CD14-positive monocyte (primary cell): ENCODE results near the gene GPR39. TPM values are rescaled to one million over a fixed set of nuclear protein-coding genes. Genes with fewer than 3 reads are reported as not detected.

ENCODE experiments used
- DNase-seq, 3 donors: peaks; one replicate each; pipeline ENCODE4 v3.0.0-alpha.2; 2011 to 2022
- H2AFZ ChIP-seq: 2 replicates; pipeline ENCODE4 v1.6.0; 2012; ENCODE audit warnings: mild to moderate bottlenecking, low read depth, low read length, inconsistent platforms; ENCODE audit not compliant: insufficient read depth, poor library complexity, severe bottlenecking
- H3K27ac ChIP-seq, 2 donors: 1 replicate in 1 of 2; 2 replicates in 1 of 2; pipeline ENCODE4 v1.5.1; 2012 to 2013; ENCODE audit warnings: low read length in 2 of 2, control low read depth in 1 of 2, inconsistent platforms in 1 of 2, low read depth in 1 of 2, mild to moderate bottlenecking in 1 of 2
- H3K27me3 ChIP-seq, 2 donors: one replicate each; pipeline versions ENCODE4 v1.6.0 to v1.6.1; 2011 to 2013; ENCODE audit warnings: low read length in 2 of 2; ENCODE audit not compliant: control insufficient read depth in 2 of 2, insufficient read depth in 2 of 2
- H3K36me3 ChIP-seq, 2 donors: replicated peaks in 1 of 2; 1 replicate in 1 of 2; 2 replicates in 1 of 2; pipeline versions ENCODE4 v1.5.1 to v1.6.1; 2012 to 2013; ENCODE audit warnings: low read length in 2 of 2, control low read depth in 1 of 2, inconsistent platforms in 1 of 2, mild to moderate bottlenecking in 1 of 2; ENCODE audit not compliant: insufficient read depth in 2 of 2, control insufficient read depth in 1 of 2
- H3K4me1 ChIP-seq, 2 donors: 1 replicate in 1 of 2; 2 replicates in 1 of 2; pipeline versions ENCODE4 v1.5.1 to v1.6.1; 2012 to 2013; ENCODE audit warnings: low read length in 2 of 2, control low read depth in 1 of 2, inconsistent platforms in 1 of 2, mild to moderate bottlenecking in 1 of 2, moderate library complexity in 1 of 2; ENCODE audit not compliant: insufficient read depth in 2 of 2, control insufficient read depth in 1 of 2
- H3K4me2 ChIP-seq: replicated peaks from 2 replicates; pipeline ENCODE3; 2012; ENCODE audit warnings: low read length, moderate library complexity, mild to moderate bottlenecking; ENCODE audit not compliant: poor library complexity, severe bottlenecking; ENCODE audit errors: extremely low read depth
- H3K4me3 ChIP-seq, 3 experiments: fragments of 200-600 bp in 1 of 3; sonication (generic) in 1 of 3; replicated peaks in 1 of 3; 1 replicate in 2 of 3; 2 replicates in 1 of 3; pipeline ENCODE4 v1.5.1; 2011 to 2013; ENCODE audit warnings: low read length in 3 of 3, mild to moderate bottlenecking in 3 of 3, control low read depth in 2 of 3, low read depth in 2 of 3, inconsistent platforms in 1 of 3, moderate library complexity in 1 of 3
- H3K79me2 ChIP-seq: 2 replicates; pipeline ENCODE4 v1.6.0; 2012; ENCODE audit warnings: mild to moderate bottlenecking, control low read depth, inconsistent platforms, low read length, moderate library complexity; ENCODE audit not compliant: insufficient read depth
- H3K9ac ChIP-seq: 2 replicates; pipeline ENCODE4 v1.6.0; 2017; ENCODE audit warnings: low read length, mild to moderate bottlenecking; ENCODE audit not compliant: insufficient read depth, poor library complexity, severe bottlenecking
- H3K9me3 ChIP-seq, 2 donors: replicated peaks in 1 of 2; 1 replicate in 1 of 2; 2 replicates in 1 of 2; pipeline versions ENCODE4 v1.5.1 to v1.6.1; 2012 to 2013; ENCODE audit warnings: low read length in 2 of 2, control low read depth in 1 of 2; ENCODE audit not compliant: control insufficient read depth in 1 of 2, insufficient read depth in 1 of 2
- H4K20me1 ChIP-seq: 2 replicates; pipeline ENCODE4 v1.6.0; 2012; ENCODE audit warnings: mild to moderate bottlenecking, low read length, control low read depth, moderate library complexity; ENCODE audit not compliant: insufficient read depth
- H3K27ac Mint-ChIP-seq, 7 donors: one replicate each; pipeline ENCODE4 v1.8.0; 2020; ENCODE audit warnings: mild to moderate bottlenecking in 7 of 7, mixed read lengths in 7 of 7, moderate library complexity in 6 of 7, inconsistent platforms in 2 of 7
- H3K27me3 Mint-ChIP-seq, 3 donors: one replicate each; pipeline ENCODE4 v1.8.0; 2021 to 2022; ENCODE audit warnings: low read depth in 3 of 3, mild to moderate bottlenecking in 3 of 3, mixed read lengths in 3 of 3, moderate library complexity in 3 of 3, inconsistent platforms in 1 of 3
- H3K36me3 Mint-ChIP-seq, 2 donors: one replicate each; pipeline ENCODE4 v1.8.0; 2020; ENCODE audit warnings: mixed read lengths in 2 of 2, inconsistent platforms in 1 of 2, mild to moderate bottlenecking in 1 of 2
- H3K4me1 Mint-ChIP-seq: one replicate; pipeline ENCODE4 v1.8.0; 2020; ENCODE audit warnings: mild to moderate bottlenecking, mixed read lengths
- H3K4me3 Mint-ChIP-seq, 2 donors: one replicate each; pipeline ENCODE4 v1.8.0; 2020; ENCODE audit warnings: mild to moderate bottlenecking in 2 of 2, mixed read lengths in 2 of 2, moderate library complexity in 1 of 2
- H3K9me3 Mint-ChIP-seq, 7 donors: one replicate each; pipeline ENCODE4 v1.8.0; 2020 to 2022; ENCODE audit warnings: mixed read lengths in 7 of 7, mild to moderate bottlenecking in 6 of 7, moderate library complexity in 6 of 7, inconsistent platforms in 2 of 7
- CTCF ChIP-seq: fragments of 200-600 bp; IDR thresholded peaks from one replicate; pipeline ENCODE4 v1.8.0; 2022; ENCODE audit warnings: antibody characterized with exemption, mild to moderate bottlenecking
- WGBS: methylation state at CpG from one replicate; pipeline ENCODE4 v1.1.5; 2013; ENCODE audit warnings: missing lambda C conversion rate; ENCODE audit not compliant: insufficient coverage; 5-methylcytosine and 5-hydroxymethylcytosine counted together
- intact Hi-C, 2 donors: fragments of 100-400 bp; cut with micrococcal nuclease; formaldehyde crosslinking; loops; one replicate each; pipeline versions ENCODE4 v1.15.0 to v1.15.1; 2023
- polyA plus RNA-seq, 3 donors: library from polyadenylated mRNA; depleted of rRNA in 1 of 3; unstranded in 2 of 3; stranded (reverse) in 1 of 3; fragments of 300-500 nt in 2 of 3; fragments of >200 nt in 1 of 3; fragmentation: Illumina TruSeq in 2 of 3; gene quantifications; 1 replicate in 2 of 3; 2 replicates in 1 of 3; pipeline ENCODE4 v1.2.3, GENCODE V29; 2012 to 2021

GPR39 gene
- polyA plus RNA-seq, 3 donors = 0.12 TPM; not detected in 2

GRCh38 chr2:132595186-132595585 lies 178.6 kb downstream of the GPR39 start:
- no peak overlapping the region for H3K9ac ChIP-seq
- H4K20me1 ChIP-seq = no peaks in the 10 kb centered on the region
- TF ChIP-seq CTCF = no peak
- peaks cover 0 to 2% of the 10 kb centered on the region in 2 donors for H3K27me3 ChIP-seq
- no peak overlapping the region for H2AFZ ChIP-seq
- H3K36me3 ChIP-seq = no peaks in the 10 kb centered on the region
- H3K27ac ChIP-seq = no peak overlapping the region
- H3K4me3 ChIP-seq = no peak overlapping the region
- H3K9me3 Mint-ChIP-seq = peaks cover 4 to 18% (median 9%) of the 10 kb centered on the region in 7 donors
- no peaks in the 10 kb centered on the region for H3K36me3 Mint-ChIP-seq
- H3K4me1 ChIP-seq = no peaks in the 10 kb centered on the region
- no peak overlapping the region for H3K27ac Mint-ChIP-seq
- peaks cover 0 to 23% (median 9%) of the 10 kb centered on the region in 3 donors for H3K27me3 Mint-ChIP-seq
- H3K79me2 ChIP-seq = no peaks in the 10 kb centered on the region
- intact Hi-C loops = no loop called here
- WGBS = 76% methylated on average over 3 of the region's 6 CpGs
- peaks cover 4 to 6% of the 10 kb centered on the region in 2 donors for H3K9me3 ChIP-seq
- H3K4me3 Mint-ChIP-seq = no peak overlapping the region
- H3K4me1 Mint-ChIP-seq = no peaks in the 10 kb centered on the region
- H3K4me2 ChIP-seq = no peak overlapping the region
- DNase-seq = no peak

GRCh38 chr2:132595693-132596092 lies 179.1 kb downstream of the GPR39 start:
- peaks cover 0 to 27% (median 10%) of the 10 kb centered on the region in 3 donors for H3K27me3 Mint-ChIP-seq
- Histone ChIP-seq H3K4me3 (no peak overlapping the region), H3K36me3 (no peaks in the 10 kb centered on the region), H3K27me3 (peaks cover 0 to 2% of the 10 kb centered on the region in 2 donors), H3K9me3 (peaks cover 4 to 6% of the 10 kb centered on the region in 2 donors), H3K27ac (no peak overlapping the region), H4K20me1 (no peaks in the 10 kb centered on the region), H3K9ac (no peak overlapping the region), H3K4me1 (no peaks in the 10 kb centered on the region), H3K79me2 (no peaks in the 10 kb centered on the region), H2AFZ (no peak overlapping the region), H3K4me2 (no peak overlapping the region)
- H3K4me1 Mint-ChIP-seq = no peaks in the 10 kb centered on the region
- no peak for TF ChIP-seq CTCF
- WGBS = 71% methylated on average over 1 of the region's 2 CpGs
- H3K36me3 Mint-ChIP-seq = no peaks in the 10 kb centered on the region
- no peak overlapping the region for H3K4me3 Mint-ChIP-seq
- no peak for DNase-seq
- intact Hi-C loops = no loop called here
- peaks cover 4 to 18% (median 9%) of the 10 kb centered on the region in 7 donors for H3K9me3 Mint-ChIP-seq
- H3K27ac Mint-ChIP-seq = no peak overlapping the region
